ENCODE data around the gene MAPK11.

Gene MAPK11

DNA sequence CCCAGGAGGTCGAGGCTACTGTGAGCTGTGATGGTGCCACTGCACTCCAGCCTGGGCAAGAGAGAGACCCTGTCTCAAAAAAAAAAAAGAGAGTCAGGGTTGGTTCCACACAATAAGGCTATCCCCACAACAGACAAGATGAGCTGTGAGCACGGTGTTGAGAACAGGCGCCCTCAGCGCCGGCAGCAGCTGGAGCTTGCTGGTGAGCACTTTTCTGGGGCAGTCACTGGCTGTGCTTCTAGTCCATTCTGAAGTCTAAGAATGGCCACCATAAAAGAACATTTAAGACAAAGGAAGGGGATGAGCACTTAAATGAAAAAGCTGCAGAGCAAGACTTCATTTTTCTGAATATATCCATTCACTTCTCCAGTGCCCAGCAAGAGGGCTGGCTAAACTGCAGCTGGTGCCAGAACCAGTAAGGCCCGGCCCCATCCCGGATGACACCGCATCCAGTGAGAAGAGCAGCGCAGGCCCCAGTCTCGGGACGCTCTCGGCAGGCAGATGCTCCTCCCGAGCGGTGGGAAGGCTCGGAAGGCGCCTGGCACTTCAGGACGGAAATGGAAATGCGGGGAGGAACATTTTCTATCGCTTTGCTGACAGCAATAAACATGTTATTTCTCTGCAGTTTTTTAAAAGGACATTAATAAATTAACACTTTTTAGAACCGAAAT is 37.6 kb downstream of the MAPK11 start:
- H4K91ac ChIP-seq (ENCODE audit: low read length): no peak overlapping the region
- H2AK5ac ChIP-seq (ENCODE audit: low read length, severe bottlenecking): no peak overlapping the region
- peaks cover 14% of the 10 kb centered on the region for H3K4me1 ChIP-seq (ENCODE audit: control insufficient read depth, insufficient read depth, low read depth, low read length)
- H2BK12ac ChIP-seq (ENCODE audit: low read length in 2 of 2): no peak overlapping the region
- DNase-seq: no peak
- no peak overlapping the region for H2AFZ ChIP-seq (ENCODE audit: low read depth, low read length)
- no peak overlapping the region for H2BK15ac ChIP-seq (ENCODE audit: low read depth, poor library complexity, severe bottlenecking)
- H4K8ac ChIP-seq (ENCODE audit: low read length): no peak overlapping the region
- no peak overlapping the region for H3K4ac ChIP-seq (ENCODE audit: low read depth in 1 of 2, low read length in 2 of 2)
- no peak overlapping the region for H2BK120ac ChIP-seq (ENCODE audit: low read depth, low read length)
- peaks cover 50% of the 10 kb centered on the region for H3K79me1 ChIP-seq (replicated peaks; ENCODE audit: low read length, poor library complexity, severe bottlenecking)
- no peak overlapping the region for H3K23ac ChIP-seq (ENCODE audit: low read length in 2 of 2)
- H3K4me2 ChIP-seq (ENCODE audit: low read length, poor library complexity, severe bottlenecking): no peak overlapping the region
- H3K9me3 ChIP-seq (ENCODE audit: control insufficient read depth, low read length): no peaks in the 10 kb centered on the region
- no peak overlapping the region for H3K4me3 ChIP-seq (ENCODE audit: insufficient read depth in 1 of 2, low read depth in 1 of 2, low read length in 2 of 2)
- H3K36me3 ChIP-seq (ENCODE audit: control insufficient read depth in 1 of 2, insufficient read depth in 2 of 2, low read depth in 1 of 2, low read length in 2 of 2): peaks cover 22 to 73% of the 10 kb centered on the region in 2 experiments
- no peak overlapping the region for H3K14ac ChIP-seq (ENCODE audit: low read length in 2 of 2)
- no peaks in the 10 kb centered on the region for H3K27me3 ChIP-seq (ENCODE audit: control insufficient read depth in 1 of 2, insufficient read depth in 1 of 2, low read length in 2 of 2)
- H3K9ac ChIP-seq (ENCODE audit: low read length): no peak overlapping the region
- no peak overlapping the region for H3K18ac ChIP-seq (ENCODE audit: low read depth in 1 of 2, low read length in 2 of 2)
- 96% methylated on average over 18 of the region's 20 CpGs for WGBS
- H3K27ac ChIP-seq (ENCODE audit: low read length, poor library complexity, severe bottlenecking): no peak overlapping the region
- no peak overlapping the region for H2BK5ac ChIP-seq (ENCODE audit: low read depth, low read length, poor library complexity, severe bottlenecking)

DNA sequence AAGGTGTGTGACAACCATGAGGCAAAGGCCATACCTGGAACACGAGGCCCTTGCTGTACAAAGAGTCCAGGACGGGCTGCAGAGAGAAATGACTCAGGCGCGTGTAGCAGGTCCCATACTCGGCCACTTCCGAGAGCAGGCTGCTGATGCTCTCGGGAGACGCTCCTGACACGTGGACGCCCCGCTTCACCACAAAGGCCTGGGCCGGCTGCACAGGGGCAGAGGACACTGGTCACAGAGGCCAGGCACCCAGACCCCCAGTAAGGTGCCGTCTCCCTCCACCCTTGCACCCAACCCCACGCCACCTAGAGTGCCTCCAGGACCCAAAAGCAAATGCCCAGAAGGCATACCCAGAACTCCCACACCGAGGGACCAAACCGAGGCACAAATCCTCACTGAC is 40.8 kb downstream of the MAPK11 start:
- Histone ChIP-seq H3K18ac (ENCODE audit: low read depth in 1 of 2, low read length in 2 of 2) (no peak overlapping the region), H3K4me1 (ENCODE audit: control insufficient read depth, insufficient read depth, low read depth, low read length) (peaks cover 2% of the 10 kb centered on the region), H2BK12ac (ENCODE audit: low read length in 2 of 2) (no peak overlapping the region), H2AK5ac (ENCODE audit: low read length, severe bottlenecking) (no peak overlapping the region), H3K27ac (ENCODE audit: low read length, poor library complexity, severe bottlenecking) (no peak overlapping the region), H3K4me2 (ENCODE audit: low read length, poor library complexity, severe bottlenecking) (no peak overlapping the region), H3K23ac (ENCODE audit: low read length in 2 of 2) (no peak overlapping the region), H2BK5ac (ENCODE audit: low read depth, low read length, poor library complexity, severe bottlenecking) (no peak overlapping the region), H3K9me3 (ENCODE audit: control insufficient read depth, low read length) (no peaks in the 10 kb centered on the region), H2BK120ac (ENCODE audit: low read depth, low read length) (no peak overlapping the region), H3K9ac (ENCODE audit: low read length) (no peak overlapping the region), H3K14ac (ENCODE audit: low read length in 2 of 2) (no peak overlapping the region), H2AFZ (ENCODE audit: low read depth, low read length) (no peak overlapping the region), H3K4ac (ENCODE audit: low read depth in 1 of 2, low read length in 2 of 2) (no peak overlapping the region), H3K79me1 (replicated peaks; ENCODE audit: low read length, poor library complexity, severe bottlenecking) (peaks cover 46% of the 10 kb centered on the region), H4K8ac (ENCODE audit: low read length) (no peak overlapping the region), H4K91ac (ENCODE audit: low read length) (no peak overlapping the region), H3K36me3 (ENCODE audit: control insufficient read depth in 1 of 2, insufficient read depth in 2 of 2, low read depth in 1 of 2, low read length in 2 of 2) (peaks cover 45 to 80% of the 10 kb centered on the region in 2 experiments), H2BK15ac (ENCODE audit: low read depth, poor library complexity, severe bottlenecking) (no peak overlapping the region), H3K4me3 (ENCODE audit: insufficient read depth in 1 of 2, low read depth in 1 of 2, low read length in 2 of 2) (no peak overlapping the region), H3K27me3 (ENCODE audit: control insufficient read depth in 1 of 2, insufficient read depth in 1 of 2, low read length in 2 of 2) (no peaks in the 10 kb centered on the region)
- DNase-seq: no peak
- 95% methylated on average over 14 of the region's 16 CpGs for WGBS

DNA sequence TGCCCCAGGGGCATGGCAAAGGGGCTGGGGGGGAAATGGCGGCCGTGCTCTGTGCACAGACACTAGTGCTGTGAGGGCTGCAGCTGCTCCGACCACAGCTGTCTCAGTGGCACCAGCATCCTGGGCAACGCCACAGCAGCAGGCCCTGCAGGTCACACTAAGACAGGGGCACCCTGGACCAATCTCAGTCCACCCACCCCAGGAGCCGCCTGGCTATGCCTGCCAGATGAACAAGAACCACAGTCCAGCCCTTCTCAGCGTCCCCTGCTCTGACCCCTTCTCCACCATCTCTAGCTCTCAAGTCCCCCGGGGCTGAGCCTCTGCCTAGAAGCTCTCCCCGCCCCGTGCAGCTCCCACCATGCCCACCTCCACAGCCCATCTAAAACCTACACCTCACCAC is 41.8 kb downstream of the MAPK11 start:
- H3K4me2 ChIP-seq (ENCODE audit: low read length, poor library complexity, severe bottlenecking): no peak overlapping the region
- H2BK120ac ChIP-seq (ENCODE audit: low read depth, low read length): no peak overlapping the region
- H3K36me3 ChIP-seq (ENCODE audit: control insufficient read depth in 1 of 2, insufficient read depth in 2 of 2, low read depth in 1 of 2, low read length in 2 of 2): peaks cover 52 to 80% of the 10 kb centered on the region in 2 experiments
- H3K23ac ChIP-seq (ENCODE audit: low read length in 2 of 2): no peak overlapping the region
- H3K79me1 ChIP-seq (replicated peaks; ENCODE audit: low read length, poor library complexity, severe bottlenecking): peaks cover 40% of the 10 kb centered on the region
- H4K8ac ChIP-seq (ENCODE audit: low read length): no peak overlapping the region
- no peak overlapping the region for H2BK5ac ChIP-seq (ENCODE audit: low read depth, low read length, poor library complexity, severe bottlenecking)
- no peaks in the 10 kb centered on the region for H3K4me1 ChIP-seq (ENCODE audit: control insufficient read depth, insufficient read depth, low read depth, low read length)
- 95% methylated on average over 9 of the region's 9 CpGs for WGBS
- no peak for DNase-seq
- H4K91ac ChIP-seq (ENCODE audit: low read length): no peak overlapping the region
- H3K27me3 ChIP-seq (ENCODE audit: control insufficient read depth in 1 of 2, insufficient read depth in 1 of 2, low read length in 2 of 2): no peaks in the 10 kb centered on the region
- no peak overlapping the region for H2AFZ ChIP-seq (ENCODE audit: low read depth, low read length)
- H2AK5ac ChIP-seq (ENCODE audit: low read length, severe bottlenecking): no peak overlapping the region
- no peak overlapping the region for H3K4me3 ChIP-seq (ENCODE audit: insufficient read depth in 1 of 2, low read depth in 1 of 2, low read length in 2 of 2)
- no peaks in the 10 kb centered on the region for H3K9me3 ChIP-seq (ENCODE audit: control insufficient read depth, low read length)
- H3K18ac ChIP-seq (ENCODE audit: low read depth in 1 of 2, low read length in 2 of 2): no peak overlapping the region
- H3K4ac ChIP-seq (ENCODE audit: low read depth in 1 of 2, low read length in 2 of 2): no peak overlapping the region
- H2BK15ac ChIP-seq (ENCODE audit: low read depth, poor library complexity, severe bottlenecking): no peak overlapping the region
- no peak overlapping the region for H3K27ac ChIP-seq (ENCODE audit: low read length, poor library complexity, severe bottlenecking)
- no peak overlapping the region for H3K9ac ChIP-seq (ENCODE audit: low read length)
- H3K14ac ChIP-seq (ENCODE audit: low read length in 2 of 2): no peak overlapping the region
- no peak overlapping the region for H2BK12ac ChIP-seq (ENCODE audit: low read length in 2 of 2)

DNA sequence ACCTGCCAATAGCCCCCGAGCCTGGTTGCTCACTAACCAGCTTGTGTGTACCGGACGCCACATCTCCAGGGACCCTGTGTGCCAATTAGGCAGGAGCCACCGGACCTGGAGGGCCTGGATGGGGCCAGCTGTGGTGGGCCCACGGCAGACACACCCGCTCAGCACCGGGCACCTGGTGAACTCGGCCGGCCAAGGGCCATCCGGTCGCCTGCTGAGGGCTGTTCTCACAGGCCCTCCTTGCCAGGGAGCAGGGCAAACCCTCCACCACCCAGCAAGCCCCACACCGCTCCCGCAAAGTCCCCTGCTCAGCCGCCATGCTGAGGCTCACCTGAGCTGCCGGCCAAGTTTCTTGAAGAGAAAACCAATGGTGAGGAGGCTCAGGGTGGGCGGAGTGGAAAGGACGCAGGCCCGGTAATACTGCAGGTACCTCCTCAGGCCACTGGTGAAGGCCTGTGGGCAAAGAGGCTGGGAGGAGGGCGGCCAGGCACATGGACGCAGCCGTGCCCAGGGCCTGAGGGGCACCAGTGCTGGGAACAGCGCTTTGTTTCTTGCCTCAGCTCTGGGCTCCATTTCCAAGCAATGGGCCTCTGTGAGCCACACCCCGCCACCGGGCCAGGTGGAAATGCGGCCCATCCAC is 42.5 kb downstream of the MAPK11 start:
- H2AFZ ChIP-seq (ENCODE audit: low read depth, low read length): no peak overlapping the region
- no peak overlapping the region for H3K4me2 ChIP-seq (ENCODE audit: low read length, poor library complexity, severe bottlenecking)
- no peak overlapping the region for H3K18ac ChIP-seq (ENCODE audit: low read depth in 1 of 2, low read length in 2 of 2)
- no peaks in the 10 kb centered on the region for H3K9me3 ChIP-seq (ENCODE audit: control insufficient read depth, low read length)
- peaks cover 36% of the 10 kb centered on the region for H3K79me1 ChIP-seq (replicated peaks; ENCODE audit: low read length, poor library complexity, severe bottlenecking)
- no peak overlapping the region for H2BK5ac ChIP-seq (ENCODE audit: low read depth, low read length, poor library complexity, severe bottlenecking)
- H4K91ac ChIP-seq (ENCODE audit: low read length): no peak overlapping the region
- no peak overlapping the region for H3K27ac ChIP-seq (ENCODE audit: low read length, poor library complexity, severe bottlenecking)
- no peak for DNase-seq
- H2BK15ac ChIP-seq (ENCODE audit: low read depth, poor library complexity, severe bottlenecking): no peak overlapping the region
- no peak overlapping the region for H3K14ac ChIP-seq (ENCODE audit: low read length in 2 of 2)
- no peak overlapping the region for H2AK5ac ChIP-seq (ENCODE audit: low read length, severe bottlenecking)
- no peak overlapping the region for H3K23ac ChIP-seq (ENCODE audit: low read length in 2 of 2)
- H3K4me1 ChIP-seq (ENCODE audit: control insufficient read depth, insufficient read depth, low read depth, low read length): no peaks in the 10 kb centered on the region
- H3K4me3 ChIP-seq (ENCODE audit: insufficient read depth in 1 of 2, low read depth in 1 of 2, low read length in 2 of 2): no peak overlapping the region
- H3K4ac ChIP-seq (ENCODE audit: low read depth in 1 of 2, low read length in 2 of 2): no peak overlapping the region
- no peak overlapping the region for H3K9ac ChIP-seq (ENCODE audit: low read length)
- WGBS: 96% methylated on average over 25 of the region's 25 CpGs
- peaks cover 52 to 80% of the 10 kb centered on the region in 2 experiments for H3K36me3 ChIP-seq (ENCODE audit: control insufficient read depth in 1 of 2, insufficient read depth in 2 of 2, low read depth in 1 of 2, low read length in 2 of 2)
- no peak overlapping the region for H2BK120ac ChIP-seq (ENCODE audit: low read depth, low read length)
- H2BK12ac ChIP-seq (ENCODE audit: low read length in 2 of 2): no peak overlapping the region
- no peak overlapping the region for H4K8ac ChIP-seq (ENCODE audit: low read length)
- H3K27me3 ChIP-seq (ENCODE audit: control insufficient read depth in 1 of 2, insufficient read depth in 1 of 2, low read length in 2 of 2): no peaks in the 10 kb centered on the region
